ENCODE data around the gene GLDN.

The GLDN gene

DNA sequence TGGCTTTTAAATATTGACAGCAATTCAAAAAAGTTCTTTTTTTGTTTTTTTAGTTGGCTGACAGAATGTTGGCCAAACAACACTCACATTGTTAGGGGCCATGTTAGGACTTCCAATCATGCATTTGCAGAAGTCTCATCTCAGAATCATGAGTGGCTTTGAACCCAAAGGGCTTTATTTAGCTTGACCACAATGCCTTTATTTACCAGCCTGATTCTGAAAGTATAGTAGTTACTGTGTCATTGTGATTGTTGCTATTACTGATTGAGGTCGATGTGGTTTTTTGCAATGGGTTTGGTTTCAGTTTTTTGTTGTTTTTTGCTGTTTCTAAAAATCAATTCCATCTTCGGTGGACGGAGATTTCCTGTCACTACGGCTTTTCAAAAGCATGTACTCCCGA, 7.2 kb downstream of the GLDN start:
- TF ChIP-seq EGR1 (IDR thresholded peaks at IDR 0.05) = no peak
- TF ChIP-seq RAD21 (IDR thresholded peaks at IDR 0.05; ENCODE audit: low read depth) = no peak
- no peak for TF ChIP-seq TCF12 (IDR thresholded peaks at IDR 0.05; ENCODE audit: low read depth)

DNA sequence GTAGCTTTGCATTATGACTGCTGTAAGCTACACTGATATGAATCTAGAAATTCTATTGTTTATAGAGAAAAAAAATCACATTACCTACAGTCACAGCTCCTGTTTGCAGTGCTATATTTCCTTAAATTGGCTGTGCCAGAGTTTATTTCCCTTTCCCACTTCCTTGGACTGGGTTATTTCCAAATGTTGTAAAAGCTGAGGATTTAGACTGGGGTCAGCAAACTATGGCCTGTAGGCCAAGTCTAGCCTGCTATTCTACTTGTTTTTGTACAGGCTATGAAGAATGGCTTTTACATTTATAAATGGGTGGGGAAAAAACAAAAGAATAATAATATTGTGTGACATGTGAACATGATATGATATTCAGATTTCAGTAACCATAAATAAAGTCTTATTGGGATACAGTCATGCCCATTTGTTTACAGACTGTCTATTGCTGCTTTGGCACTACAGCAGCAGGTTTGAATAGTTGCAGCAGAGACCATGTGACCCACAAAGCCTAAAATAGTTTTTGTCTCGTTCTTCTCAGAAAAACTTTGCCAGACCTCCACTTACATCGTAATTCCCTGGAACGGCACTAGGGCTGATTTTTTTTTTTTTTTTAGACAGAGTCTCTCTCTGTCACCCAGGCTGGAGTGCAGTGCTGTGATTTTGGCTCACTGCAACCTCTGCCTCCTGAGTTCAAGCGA, 7.8 kb downstream of the GLDN start:
- no peak for TF ChIP-seq CREB1 (IDR thresholded peaks at IDR 0.05; ENCODE audit: low read depth)
- no peak for TF ChIP-seq USF1 (IDR thresholded peaks at IDR 0.05)
- TF ChIP-seq, protein P1, sequence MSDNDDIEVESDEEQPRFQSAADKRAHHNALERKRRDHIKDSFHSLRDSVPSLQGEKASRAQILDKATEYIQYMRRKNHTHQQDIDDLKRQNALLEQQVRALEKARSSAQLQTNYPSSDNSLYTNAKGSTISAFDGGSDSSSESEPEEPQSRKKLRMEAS (IDR thresholded peaks at IDR 0.05) = no peak
- no peak for TF ChIP-seq YY1 (IDR thresholded peaks at IDR 0.05; ENCODE audit: low read depth)
- no peak for TF ChIP-seq TCF12 (IDR thresholded peaks at IDR 0.05; ENCODE audit: low read depth)
- TF ChIP-seq NFIC (IDR thresholded peaks at IDR 0.05) = no peak
- TF ChIP-seq RAD21 (IDR thresholded peaks at IDR 0.05; ENCODE audit: low read depth) = no peak
- TF ChIP-seq TAF1 (IDR thresholded peaks at IDR 0.05; ENCODE audit: low read depth) = no peak
- TF ChIP-seq FOXM1 (IDR thresholded peaks at IDR 0.05; ENCODE audit: borderline replicate concordance, low read depth) = no peak
- TF ChIP-seq ZBTB7A (IDR thresholded peaks at IDR 0.05; ENCODE audit: low read depth) = no peak
- TF ChIP-seq CEBPB (IDR thresholded peaks at IDR 0.05) = no peak
- no peak for TF ChIP-seq TEAD4 (IDR thresholded peaks at IDR 0.05)
- no peak for TF ChIP-seq EGR1 (IDR thresholded peaks at IDR 0.05)
- TF ChIP-seq EP300 (IDR thresholded peaks at IDR 0.05; ENCODE audit: borderline replicate concordance) = no peak
- no peak for TF ChIP-seq REST (IDR thresholded peaks at IDR 0.05; ENCODE audit: low read depth)

DNA sequence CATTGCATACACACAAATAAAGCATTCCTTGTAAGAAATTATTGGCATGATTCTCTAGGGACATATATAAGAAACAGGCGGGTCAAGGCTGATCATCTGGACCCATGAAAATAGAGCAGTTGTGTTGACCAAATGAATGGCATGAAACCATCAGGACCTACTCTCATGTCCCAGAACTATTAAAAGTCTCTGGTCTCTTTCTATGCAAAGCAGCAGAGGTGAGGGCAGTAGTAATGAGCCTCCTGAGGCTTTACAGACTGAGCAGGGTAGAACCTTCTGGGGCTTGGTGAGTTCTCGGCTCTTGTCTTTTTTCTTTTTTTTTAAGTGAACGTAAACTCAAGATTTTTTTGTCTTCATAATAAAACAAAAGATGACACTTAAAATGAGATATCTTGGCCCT, 9.3 kb downstream of the GLDN start:
- TF ChIP-seq EGR1 (IDR thresholded peaks at IDR 0.05) (no peak), TCF12 (IDR thresholded peaks at IDR 0.05; ENCODE audit: low read depth) (no peak), TEAD4 (IDR thresholded peaks at IDR 0.05) (no peak), USF1 (IDR thresholded peaks at IDR 0.05) (no peak), EP300 (IDR thresholded peaks at IDR 0.05; ENCODE audit: borderline replicate concordance) (no peak), CREB1 (IDR thresholded peaks at IDR 0.05; ENCODE audit: low read depth) (no peak), ZBTB7A (IDR thresholded peaks at IDR 0.05; ENCODE audit: low read depth) (no peak), RAD21 (IDR thresholded peaks at IDR 0.05; ENCODE audit: low read depth) (no peak), YY1 (IDR thresholded peaks at IDR 0.05; ENCODE audit: low read depth) (no peak), NFIC (IDR thresholded peaks at IDR 0.05) (no peak), CEBPB (IDR thresholded peaks at IDR 0.05) (no peak), REST (IDR thresholded peaks at IDR 0.05; ENCODE audit: low read depth) (no peak), TAF1 (IDR thresholded peaks at IDR 0.05; ENCODE audit: low read depth) (no peak), FOXM1 (IDR thresholded peaks at IDR 0.05; ENCODE audit: borderline replicate concordance, low read depth) (no peak)
- TF ChIP-seq, protein P1 (IDR thresholded peaks at IDR 0.05) = no peak

GRCh38 chr15:51353976-51354375, 12.5 kb downstream of the GLDN start:
- TF ChIP-seq YY1 (IDR thresholded peaks at IDR 0.05; ENCODE audit: low read depth) (no peak), RAD21 (IDR thresholded peaks at IDR 0.05; ENCODE audit: low read depth) (no peak), ZBTB7A (IDR thresholded peaks at IDR 0.05; ENCODE audit: low read depth) (no peak), TCF12 (IDR thresholded peaks at IDR 0.05; ENCODE audit: low read depth) (no peak), EP300 (IDR thresholded peaks at IDR 0.05; ENCODE audit: borderline replicate concordance) (no peak), NFIC (IDR thresholded peaks at IDR 0.05) (no peak), TAF1 (IDR thresholded peaks at IDR 0.05; ENCODE audit: low read depth) (no peak), FOXM1 (IDR thresholded peaks at IDR 0.05; ENCODE audit: borderline replicate concordance, low read depth) (no peak), CREB1 (IDR thresholded peaks at IDR 0.05; ENCODE audit: low read depth) (no peak), EGR1 (IDR thresholded peaks at IDR 0.05) (no peak), TEAD4 (IDR thresholded peaks at IDR 0.05) (no peak), CEBPB (IDR thresholded peaks at IDR 0.05) (no peak), USF1 (IDR thresholded peaks at IDR 0.05) (no peak), REST (IDR thresholded peaks at IDR 0.05; ENCODE audit: low read depth) (no peak)
- TF ChIP-seq, protein P1 (IDR thresholded peaks at IDR 0.05) = no peak

Data from Ishikawa (cell line).